B cell (primary cell): ENCODE measurements around the gene SIRPG. TPM values are rescaled to one million over a fixed set of nuclear protein-coding genes. Genes with fewer than 3 reads are reported as not detected.

Experiments
- ATAC-seq: fragments of 200-7000 bp; cut with Tn5 transposase; one replicate; pipeline ENCODE4 v1.10.0; 2021; ENCODE audit warnings: low read depth, mild to moderate bottlenecking, moderate number of reproducible peaks, moderate library complexity
- CTCF ChIA-PET: fragments of 350-600 bp; sonication (Branson Sonifier 250); formaldehyde crosslinking; loops from one replicate; lab custom pipeline; 2021; ENCODE audit warnings: antibody characterized with exemption, inconsistent platforms; lab: Charles Lee
- POLR2A ChIA-PET: fragments of 350-600 bp; sonication (Branson Sonifier 250); formaldehyde crosslinking; loops from one replicate; lab custom pipeline; 2021; ENCODE audit warnings: antibody characterized with exemption; lab: Charles Lee
- DNase-seq: peaks from one replicate; pipeline ENCODE4 v3.0.0; 2013
- H2AFZ ChIP-seq: 2 replicates; pipeline ENCODE4 v1.6.1; 2012; ENCODE audit warnings: mild to moderate bottlenecking, low read depth, low read length; ENCODE audit not compliant: insufficient read depth, poor library complexity, severe bottlenecking
- H3K27ac ChIP-seq, 2 donors: 1 replicate in 1 of 2; 2 replicates in 1 of 2; pipeline ENCODE4 v1.5.1; 2012 to 2013; ENCODE audit warnings: low read length in 2 of 2, mild to moderate bottlenecking in 2 of 2, moderate library complexity in 1 of 2
- H3K27me3 ChIP-seq, 4 experiments: fragments of 200-600 bp in 1 of 4; sonication (generic) in 1 of 4; replicated peaks in 1 of 4; 1 replicate in 2 of 4; 2 replicates in 2 of 4; pipeline versions ENCODE4 v1.6.1 to v1.7.0; 2013 to 2016; ENCODE audit warnings: low read length in 3 of 4, mild to moderate bottlenecking in 2 of 4, mixed read lengths in 1 of 4, moderate library complexity in 1 of 4; ENCODE audit not compliant: insufficient read depth in 4 of 4, control insufficient read depth in 3 of 4; ENCODE audit errors: control extremely low read depth in 1 of 4
- H3K36me3 ChIP-seq, 2 experiments: replicated peaks in 1 of 2; 1 replicate in 1 of 2; 2 replicates in 1 of 2; pipeline versions ENCODE4 v1.6.1 to v1.7.1; 2013; ENCODE audit warnings: low read length in 1 of 2; ENCODE audit not compliant: insufficient read depth in 2 of 2, control insufficient read depth in 1 of 2; ENCODE audit errors: control extremely low read depth in 1 of 2, extremely low read depth in 1 of 2
- H3K4me1 ChIP-seq, 2 donors: fragments of 200-600 bp in 1 of 2; sonication (generic) in 1 of 2; 1 replicate in 1 of 2; 2 replicates in 1 of 2; pipeline versions ENCODE4 v1.5.1 to v1.6.1; 2013 to 2017; ENCODE audit warnings: low read length in 2 of 2; ENCODE audit not compliant: control insufficient read depth in 2 of 2, insufficient read depth in 2 of 2
- H3K4me2 ChIP-seq: replicated peaks from 2 replicates; pipeline ENCODE3; 2012; ENCODE audit warnings: mild to moderate bottlenecking, low read depth, low read length; ENCODE audit not compliant: poor library complexity, severe bottlenecking
- H3K4me3 ChIP-seq, 5 experiments: fragments of 200-600 bp in 1 of 5; sonication (generic) in 1 of 5; 1 replicate in 3 of 5; 2 replicates in 2 of 5; pipeline versions ENCODE4 v1.5.1 to v1.7.0; 2011 to 2016; ENCODE audit warnings: low read length in 4 of 5, mild to moderate bottlenecking in 4 of 5, low read depth in 2 of 5, control low read depth in 1 of 5, moderate library complexity in 1 of 5; ENCODE audit not compliant: insufficient read depth in 1 of 5; ENCODE audit errors: control extremely low read depth in 1 of 5, extremely low read depth in 1 of 5
- H3K79me2 ChIP-seq: fragments of 200-600 bp; sonication (generic); one replicate; pipeline ENCODE4 v1.6.0; 2016; ENCODE audit warnings: low read length; ENCODE audit not compliant: control insufficient read depth, insufficient read depth
- H3K9ac ChIP-seq: fragments of 200-600 bp; sonication (generic); 2 replicates; pipeline ENCODE4 v1.6.1; 2017; ENCODE audit warnings: mild to moderate bottlenecking, low read length, moderate library complexity
- H3K9me3 ChIP-seq, 3 donors: one replicate each; pipeline versions ENCODE4 v1.6.1 to v1.7.1; 2013; ENCODE audit warnings: low read length in 2 of 3; ENCODE audit not compliant: control insufficient read depth in 2 of 3, insufficient read depth in 1 of 3; ENCODE audit errors: control extremely low read depth in 1 of 3
- H4K20me1 ChIP-seq: 2 replicates; pipeline ENCODE4 v1.6.0; 2012; ENCODE audit warnings: mild to moderate bottlenecking, low read length; ENCODE audit not compliant: insufficient read depth, control insufficient read depth, poor library complexity, severe bottlenecking
- H3K27ac Mint-ChIP-seq: one replicate; pipeline ENCODE4 v1.8.0; 2021; ENCODE audit warnings: mixed read lengths
- H3K27me3 Mint-ChIP-seq: one replicate; pipeline ENCODE4 v1.8.0; 2021; ENCODE audit warnings: mixed read lengths
- H3K4me1 Mint-ChIP-seq: one replicate; pipeline ENCODE4 v1.8.0; 2021; ENCODE audit warnings: mixed read lengths
- H3K4me3 Mint-ChIP-seq: one replicate; pipeline ENCODE4 v1.8.0; 2021; ENCODE audit warnings: mixed read lengths
- H3K9me3 Mint-ChIP-seq: one replicate; pipeline ENCODE4 v1.8.0; 2022; ENCODE audit warnings: mixed read lengths; ENCODE audit not compliant: insufficient read depth
- EZH2 ChIP-seq: IDR thresholded peaks from 2 replicates; pipeline ENCODE4 v1.6.1; 2012; ENCODE audit warnings: borderline replicate concordance, low read depth, mild to moderate bottlenecking, moderate library complexity, low read length; ENCODE audit not compliant: insufficient read depth, poor library complexity, severe bottlenecking
- WGBS: methylation state at CpG from one replicate; pipeline ENCODE4 v1.1.5; 2013; ENCODE audit warnings: missing lambda C conversion rate; ENCODE audit not compliant: insufficient coverage; 5-methylcytosine and 5-hydroxymethylcytosine counted together
- intact Hi-C: fragments of 100-400 bp; cut with micrococcal nuclease; formaldehyde crosslinking; loops from one replicate; pipeline ENCODE4 v1.10.0; 2022
- polyA plus RNA-seq: library from polyadenylated mRNA; depleted of rRNA; stranded (reverse); fragments of >200 nt; gene quantifications from 2 replicates; pipeline ENCODE4 v1.2.3, GENCODE V29; 2012
- total RNA-seq, 2 donors: library from RNA; stranded (reverse); fragments of 120-200 nt in 1 of 2; gene quantifications; 1 replicate in 1 of 2; 2 replicates in 1 of 2; pipeline versions ENCODE4 v1.2.3 to v1.2.4, GENCODE V29; 2013 to 2022
- TF ChIP-seq, protein P1 (sequence below): fragments of 200-600 bp; IDR thresholded peaks from one replicate; pipeline ENCODE4 v1.8.0; 2022; ENCODE audit warnings: antibody characterized with exemption, mild to moderate bottlenecking

The SIRPG gene
- total and polyA plus RNA-seq, 2 donors (not counting 1 experiment from before 2014, with no cell fraction given): 0.09 TPM; not detected in 1

DNA sequence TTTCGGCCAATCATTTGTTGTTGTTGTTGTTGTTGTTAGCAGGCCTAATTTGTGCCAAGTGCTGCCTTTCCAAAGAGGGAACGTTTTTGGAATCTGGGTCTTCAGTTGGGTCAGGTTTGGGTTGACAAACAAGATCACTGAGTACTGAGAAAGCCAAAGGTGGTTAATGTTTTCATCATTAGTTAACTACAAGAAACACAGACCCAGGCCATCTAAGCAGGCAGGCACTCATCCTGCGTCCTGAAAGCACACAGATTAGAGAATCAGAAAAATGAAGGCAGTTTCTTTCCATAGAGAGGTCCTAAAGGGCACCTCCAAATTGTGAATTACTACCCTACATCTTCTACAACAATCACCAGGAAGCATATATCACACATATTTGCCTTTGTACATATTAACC lies 15.1 kb upstream of the SIRPG start:
- Mint-ChIP-seq H3K4me1 (peaks cover under 1% of the 10 kb centered on the region), H3K9me3 (peaks cover 2% of the 10 kb centered on the region), H3K27ac (no peak overlapping the region), H3K27me3 (peaks cover 7% of the 10 kb centered on the region), H3K4me3 (no peak overlapping the region)
- no peak overlapping the region for H3K27ac ChIP-seq
- no peaks in the 10 kb centered on the region for H3K4me1 ChIP-seq
- 80% methylated on average over 1 of the region's 3 CpGs for WGBS
- H3K9me3 ChIP-seq: no peaks in the 10 kb centered on the region
- no peak overlapping the region for H3K4me3 ChIP-seq
- H4K20me1 ChIP-seq: no peaks in the 10 kb centered on the region
- DNase-seq (no peak), ATAC-seq (no peak)
- no peak overlapping the region for H3K9ac ChIP-seq
- ChIA-PET CTCF (no interaction called here), POLR2A (no interaction called here)
- no peaks in the 10 kb centered on the region for H3K79me2 ChIP-seq
- H2AFZ ChIP-seq: no peak overlapping the region
- peaks cover 0 to 3% (median 0%) of the 10 kb centered on the region in 4 experiments for H3K27me3 ChIP-seq
- intact Hi-C loops: no loop called here
- no peak for TF ChIP-seq EZH2
- TF ChIP-seq, protein P1, sequence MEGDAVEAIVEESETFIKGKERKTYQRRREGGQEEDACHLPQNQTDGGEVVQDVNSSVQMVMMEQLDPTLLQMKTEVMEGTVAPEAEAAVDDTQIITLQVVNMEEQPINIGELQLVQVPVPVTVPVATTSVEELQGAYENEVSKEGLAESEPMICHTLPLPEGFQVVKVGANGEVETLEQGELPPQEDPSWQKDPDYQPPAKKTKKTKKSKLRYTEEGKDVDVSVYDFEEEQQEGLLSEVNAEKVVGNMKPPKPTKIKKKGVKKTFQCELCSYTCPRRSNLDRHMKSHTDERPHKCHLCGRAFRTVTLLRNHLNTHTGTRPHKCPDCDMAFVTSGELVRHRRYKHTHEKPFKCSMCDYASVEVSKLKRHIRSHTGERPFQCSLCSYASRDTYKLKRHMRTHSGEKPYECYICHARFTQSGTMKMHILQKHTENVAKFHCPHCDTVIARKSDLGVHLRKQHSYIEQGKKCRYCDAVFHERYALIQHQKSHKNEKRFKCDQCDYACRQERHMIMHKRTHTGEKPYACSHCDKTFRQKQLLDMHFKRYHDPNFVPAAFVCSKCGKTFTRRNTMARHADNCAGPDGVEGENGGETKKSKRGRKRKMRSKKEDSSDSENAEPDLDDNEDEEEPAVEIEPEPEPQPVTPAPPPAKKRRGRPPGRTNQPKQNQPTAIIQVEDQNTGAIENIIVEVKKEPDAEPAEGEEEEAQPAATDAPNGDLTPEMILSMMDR: no peak
- H3K36me3 ChIP-seq: no peaks in the 10 kb centered on the region
- H3K4me2 ChIP-seq: no peak overlapping the region

DNA sequence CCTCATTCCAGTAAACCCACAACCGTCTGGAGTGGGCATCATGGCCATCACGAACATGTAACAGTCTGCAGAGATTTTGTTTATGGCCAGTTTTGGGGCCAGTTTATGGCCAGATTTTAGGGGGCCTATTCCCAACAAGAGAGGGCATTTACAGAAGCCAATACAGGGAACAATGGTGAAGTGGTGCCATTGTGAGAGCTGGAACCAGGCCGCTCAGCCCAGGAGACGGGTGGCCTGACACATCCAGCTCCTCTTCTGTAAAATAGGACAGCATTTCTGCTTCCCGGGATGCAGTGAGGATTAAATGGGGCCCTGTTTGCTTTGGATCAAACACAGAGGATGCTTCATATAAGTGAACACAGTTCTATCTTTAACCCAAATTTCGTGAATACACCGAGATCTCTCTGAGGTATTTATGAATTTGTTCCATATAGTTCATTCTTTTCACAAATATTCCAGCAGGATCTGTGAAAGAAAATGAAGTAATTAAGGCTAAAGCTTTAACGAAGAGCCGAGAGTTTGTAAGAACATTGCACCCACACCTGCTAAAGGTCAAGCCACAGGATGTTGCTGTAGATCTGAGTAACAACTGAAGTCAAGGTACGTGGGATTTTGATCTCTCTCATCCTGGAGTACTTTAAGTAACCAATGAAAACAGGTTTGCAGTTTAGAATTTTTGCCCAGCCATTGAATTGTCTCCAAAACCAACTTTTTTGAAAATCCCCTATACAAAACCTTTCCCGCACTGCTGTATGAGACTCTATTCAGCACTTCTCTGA lies 14.5 kb upstream of the SIRPG start:
- H3K27ac ChIP-seq: no peak overlapping the region

More for the DNA sequence above, 14.5 kb upstream of the SIRPG start:
- Histone ChIP-seq H3K4me3 (no peak overlapping the region), H3K27me3 (peaks cover 0 to 3% (median 0%) of the 10 kb centered on the region in 4 experiments), H2AFZ (no peak overlapping the region), H3K4me2 (no peak overlapping the region), H3K4me1 (no peaks in the 10 kb centered on the region), H3K79me2 (no peaks in the 10 kb centered on the region), H3K9me3 (no peaks in the 10 kb centered on the region), H3K9ac (no peak overlapping the region), H3K36me3 (no peaks in the 10 kb centered on the region), H4K20me1 (no peaks in the 10 kb centered on the region)
- peaks cover 2% of the 10 kb centered on the region for H3K9me3 Mint-ChIP-seq
- CTCF ChIA-PET: no interaction called here
- intact Hi-C loops: no loop called here
- 90% methylated on average over 4 of the region's 11 CpGs for WGBS
- no peak for DNase-seq
- ATAC-seq: no peak
- no peak for TF ChIP-seq EZH2
- TF ChIP-seq, protein P1: no peak
- no peak overlapping the region for H3K27ac Mint-ChIP-seq
- H3K27me3 Mint-ChIP-seq: peaks cover 7% of the 10 kb centered on the region
- H3K4me1 Mint-ChIP-seq: peaks cover 6% of the 10 kb centered on the region
- H3K4me3 Mint-ChIP-seq: no peak overlapping the region
- POLR2A ChIA-PET: no interaction called here
